Stomach (tissue), 9 donors: ENCODE measurements around the gene CHPT1. TPM values are rescaled to one million over a fixed set of nuclear protein-coding genes. Genes with fewer than 3 reads are reported as not detected.
"Not testable (repeated sequence)": the region's sequence is repeated elsewhere in the genome, so short reads cannot be mapped to it uniquely, and the experiment has no call there.

Experiments used
- DNase-seq, 2 donors: peaks; one replicate each; pipeline versions ENCODE4 v3.0.0 to v3.0.0-alpha.2; 2013 to 2019
- H3K27ac ChIP-seq, 5 donors: fragments of 200-600 bp in 4 of 5; sonication (generic) in 4 of 5; one replicate each; pipeline ENCODE4 v1.5.1; 2013 to 2019; ENCODE audit warnings: mild to moderate bottlenecking in 1 of 5, moderate library complexity in 1 of 5
- H3K27me3 ChIP-seq, 3 donors: fragments of 200-600 bp; sonication (generic); one replicate each; pipeline ENCODE4 v1.5.1; 2017 to 2019; ENCODE audit warnings: mixed run types in 1 of 3
- H3K36me3 ChIP-seq, 4 donors: fragments of 200-600 bp; sonication (generic); 1 replicate in 3 of 4; 2 replicates in 1 of 4; pipeline ENCODE4 v1.5.1; 2016 to 2019
- H3K4me1 ChIP-seq, 4 donors: fragments of 200-600 bp; sonication (generic); one replicate each; pipeline ENCODE4 v1.5.1; 2016 to 2019
- H3K4me3 ChIP-seq, 4 donors: fragments of 200-600 bp; sonication (generic) in 3 of 4; one replicate each; pipeline ENCODE4 v1.5.1; 2016 to 2019; ENCODE audit warnings: mild to moderate bottlenecking in 1 of 4
- H3K9me3 ChIP-seq, 4 donors: fragments of 200-600 bp; sonication (generic); one replicate each; pipeline ENCODE4 v1.5.1; 2016 to 2019
- CTCF ChIP-seq, 7 experiments: fragments of 450-650 bp in 4 of 7; fragments of 200-600 bp in 3 of 7; sonication (generic) in 3 of 7; IDR thresholded peaks; one replicate each; pipeline ENCODE4 v1.5.1; 2016 to 2019; ENCODE audit warnings: antibody characterized with exemption in 7 of 7, control low read depth in 2 of 7, mild to moderate bottlenecking in 1 of 7
- EP300 ChIP-seq: sonication (generic); formaldehyde crosslinking; IDR thresholded peaks from one replicate; pipeline ENCODE4 v1.6.1; 2017; ENCODE audit warnings: antibody characterized with exemption
- POLR2A ChIP-seq, 4 donors: fragments of 450-650 bp; IDR thresholded peaks; one replicate each; pipeline ENCODE4 v1.6.1; 2016; ENCODE audit warnings: antibody characterized with exemption in 4 of 4, control low read depth in 2 of 4, mild to moderate bottlenecking in 1 of 4, moderate library complexity in 1 of 4
- POLR2AphosphoS5 ChIP-seq, 3 donors: sonication (generic); formaldehyde crosslinking; IDR thresholded peaks; one replicate each; pipeline ENCODE4 v1.6.1; 2016; ENCODE audit warnings: antibody characterized with exemption in 3 of 3
- WGBS, 5 donors: extraction: QIAGEN DNeasy Blood & Tissue Kit in 3 of 5; methylation state at CpG; one replicate each; pipeline versions ENCODE4 v1.1.5 to v1.1.7; 2013 to 2018; 5-methylcytosine and 5-hydroxymethylcytosine counted together
- intact Hi-C: fragments of 100-400 bp; cut with DNase I; formaldehyde crosslinking; loops from one replicate; pipeline ENCODE4 v1.15.1; 2023; ENCODE audit warnings: low total_unique reads
- polyA plus RNA-seq, 3 donors: library from polyadenylated mRNA; stranded (reverse); fragments of 200-250 nt; gene quantifications; one replicate each; pipeline ENCODE4 v1.2.3, GENCODE V29; 2013
- total RNA-seq, 5 donors: library from RNA; depleted of rRNA; stranded (reverse); fragments of >200 nt; gene quantifications; one replicate each; pipeline versions ENCODE4 v1.1.0 to v1.2.3, GENCODE V29; 2014 to 2016
- donor health status: healthy with polysubstance abuse.
- donor health status: Bipolar disorder and iron deficiency.
- donor health status: healthy.

The CHPT1 gene
- total and polyA plus RNA-seq, 8 donors: 34.2 to 618 (median 78.9) TPM

- TF ChIP-seq EP300 (no peak), CTCF (IDR thresholded peaks at IDR 0.05) (no peak), POLR2AphosphoS5 (IDR thresholded peaks at IDR 0.05) (no peak), POLR2A (IDR thresholded peaks at IDR 0.05) (no peak)
- 87 to 93% (median 92%) methylated on average over 2 of the region's 2 CpGs for WGBS, 5 donors
- Histone ChIP-seq H3K27ac (no peak overlapping the region), H3K27me3 (no peaks in the 10 kb centered on the region), H3K4me1 (peaks cover 0 to 11% (median 5%) of the 10 kb centered on the region in 4 donors), H3K9me3 (no peaks in the 10 kb centered on the region), H3K36me3 (no peaks in the 10 kb centered on the region), H3K4me3 (no peak overlapping the region)
- intact Hi-C loops: no loop called here
- no peak for DNase-seq
These were observed 21.9 kb upstream of the CHPT1 start for GRCh38 chr12:101675555-101675954.

- DNase-seq, H3K27me3 ChIP-seq, H3K27ac ChIP-seq, intact Hi-C loops, H3K9me3 ChIP-seq, H3K36me3 ChIP-seq, H3K4me3 ChIP-seq: not testable (repeated sequence)
- H3K4me1 ChIP-seq: peaks cover 0 to 11% (median 2%) of the 10 kb centered on the region in 4 donors
- 57 to 72% (median 65%) methylated on average over 3 of the region's 3 CpGs for WGBS, 5 donors
These were observed 20.9 kb upstream of the CHPT1 start for GRCh38 chr12:101676497-101676896.

GRCh38 chr12:101678081-101678480 lies 19.4 kb upstream of the CHPT1 start:
- no peak for DNase-seq
- intact Hi-C loops: no loop called here
- TF ChIP-seq POLR2A (IDR thresholded peaks at IDR 0.05) (no peak), EP300 (no peak)
- H3K4me1 ChIP-seq: peaks cover 0 to 11% (median 0%) of the 10 kb centered on the region in 4 donors
- H3K27ac ChIP-seq: no peak overlapping the region
- no peak overlapping the region for H3K4me3 ChIP-seq
- no peaks in the 10 kb centered on the region for H3K9me3 ChIP-seq
- H3K36me3 ChIP-seq: no peaks in the 10 kb centered on the region
- H3K27me3 ChIP-seq: no peaks in the 10 kb centered on the region

GRCh38 chr12:101680240-101680639 lies 17.2 kb upstream of the CHPT1 start:
- WGBS, 5 donors: 80 to 92% (median 82%) methylated on average over 3 of the region's 3 CpGs
- no peaks in the 10 kb centered on the region for H3K36me3 ChIP-seq
- H3K9me3 ChIP-seq: no peaks in the 10 kb centered on the region
- H3K27me3 ChIP-seq: no peaks in the 10 kb centered on the region
- H3K4me1 ChIP-seq: peaks cover 0 to 11% (median 0%) of the 10 kb centered on the region in 4 donors
- TF ChIP-seq EP300 (no peak), POLR2A (IDR thresholded peaks at IDR 0.05) (no peak), CTCF (IDR thresholded peaks at IDR 0.05) (no peak), POLR2AphosphoS5 (IDR thresholded peaks at IDR 0.05) (no peak)
- H3K4me3 ChIP-seq: no peak overlapping the region
- H3K27ac ChIP-seq: no peak overlapping the region
- DNase-seq: no peak
- intact Hi-C loops: no loop called here

GRCh38 chr12:101680647-101681046 lies 16.8 kb upstream of the CHPT1 start:
- H3K4me3 ChIP-seq: no peak overlapping the region
- H3K36me3 ChIP-seq: no peaks in the 10 kb centered on the region
- no peaks in the 10 kb centered on the region for H3K9me3 ChIP-seq
- TF ChIP-seq POLR2AphosphoS5 (IDR thresholded peaks at IDR 0.05): no peak
- peaks cover 0 to 11% (median 0%) of the 10 kb centered on the region in 4 donors for H3K4me1 ChIP-seq
- intact Hi-C loops: no loop called here
- DNase-seq: no peak
- no peak overlapping the region for H3K27ac ChIP-seq
- H3K27me3 ChIP-seq: no peaks in the 10 kb centered on the region

- H3K4me1 ChIP-seq: peaks cover 0 to 11% (median 0%) of the 10 kb centered on the region in 4 donors
- H3K36me3 ChIP-seq, intact Hi-C loops, H3K9me3 ChIP-seq, H3K27ac ChIP-seq, DNase-seq, H3K27me3 ChIP-seq, H3K4me3 ChIP-seq: not testable (repeated sequence)
- 69 to 81% (median 78%) methylated on average over 5 to 6 of the region's 6 CpGs for WGBS, 5 donors
These were observed 15.8 kb upstream of the CHPT1 start for GRCh38 chr12:101681627-101682026.

- H3K4me1 ChIP-seq: peaks cover 0 to 6% (median 0%) of the 10 kb centered on the region in 4 donors
- no peak overlapping the region for H3K27ac ChIP-seq
- 81 to 93% (median 86%) methylated on average over 1 of the region's 1 CpG for WGBS, 5 donors
- no peaks in the 10 kb centered on the region for H3K9me3 ChIP-seq
- H3K36me3 ChIP-seq: no peaks in the 10 kb centered on the region
- no peak overlapping the region for H3K4me3 ChIP-seq
- no peaks in the 10 kb centered on the region for H3K27me3 ChIP-seq
- no peak for TF ChIP-seq EP300
- DNase-seq: no peak
- intact Hi-C loops: no loop called here
These were observed 12.3 kb upstream of the CHPT1 start for GRCh38 chr12:101685092-101685491.
